ENCODE results near the gene CDKN2AIPNL.

CDKN2AIPNL gene

DNA sequence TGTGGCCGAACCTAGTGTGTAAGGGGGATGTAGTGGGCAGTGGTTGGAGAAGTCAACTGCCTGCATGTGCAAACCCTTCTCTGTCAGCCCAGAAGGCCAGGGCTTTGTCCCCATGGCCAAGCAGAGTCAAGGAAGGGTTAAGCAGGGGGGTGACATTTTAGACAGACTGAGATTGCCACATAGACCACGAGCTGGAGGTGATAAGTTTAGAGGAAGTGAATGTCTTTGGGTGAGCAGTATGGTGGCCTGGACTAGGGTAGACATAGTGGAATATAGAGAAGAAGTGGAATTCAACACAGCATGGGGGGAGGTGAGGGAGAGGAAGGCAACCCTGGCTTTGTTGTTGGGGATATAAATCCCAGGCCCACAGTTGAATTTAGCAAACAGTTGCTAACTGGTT lies 38.7 kb upstream of the CDKN2AIPNL start:
- Histone ChIP-seq H3K27me3 (ENCODE audit: control insufficient read depth, insufficient read depth, low read length) (no peaks in the 10 kb centered on the region), H3K9ac (ENCODE audit: low read length) (no peak overlapping the region), H3K4me3 (ENCODE audit: low read length) (no peak overlapping the region), H3K9me3 (ENCODE audit: control insufficient read depth, low read depth, low read length) (no peaks in the 10 kb centered on the region), H3K36me3 (ENCODE audit: control insufficient read depth, low read depth, low read length) (no peaks in the 10 kb centered on the region), H3K4me1 (ENCODE audit: control insufficient read depth, low read depth, low read length) (no peaks in the 10 kb centered on the region), H3K27ac (ENCODE audit: low read length) (no peak overlapping the region)

DNA sequence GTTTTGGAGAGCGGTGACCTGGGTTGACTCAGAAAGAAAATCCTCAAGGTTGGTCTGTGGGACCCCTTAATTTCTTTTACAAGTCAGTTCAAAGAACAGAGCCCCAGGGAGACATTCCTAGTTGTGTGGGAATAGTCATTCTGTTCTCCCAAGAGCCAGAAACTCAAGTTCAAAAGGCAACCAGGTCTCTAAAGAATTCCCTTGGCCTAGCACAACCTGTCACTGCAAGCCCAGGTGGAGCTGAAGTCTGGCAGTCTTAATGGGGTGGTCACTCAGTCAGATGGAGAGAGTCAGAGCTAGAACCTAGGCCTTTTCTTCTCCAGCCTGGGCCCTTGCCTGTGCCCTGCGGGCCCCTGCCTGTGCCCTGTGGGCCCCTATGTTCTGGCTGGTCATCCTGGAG lies 37.5 kb upstream of the CDKN2AIPNL start:
- H3K27me3 ChIP-seq (ENCODE audit: control insufficient read depth, insufficient read depth, low read length) = no peaks in the 10 kb centered on the region
- H3K9ac ChIP-seq (ENCODE audit: low read length) = no peak overlapping the region

DNA sequence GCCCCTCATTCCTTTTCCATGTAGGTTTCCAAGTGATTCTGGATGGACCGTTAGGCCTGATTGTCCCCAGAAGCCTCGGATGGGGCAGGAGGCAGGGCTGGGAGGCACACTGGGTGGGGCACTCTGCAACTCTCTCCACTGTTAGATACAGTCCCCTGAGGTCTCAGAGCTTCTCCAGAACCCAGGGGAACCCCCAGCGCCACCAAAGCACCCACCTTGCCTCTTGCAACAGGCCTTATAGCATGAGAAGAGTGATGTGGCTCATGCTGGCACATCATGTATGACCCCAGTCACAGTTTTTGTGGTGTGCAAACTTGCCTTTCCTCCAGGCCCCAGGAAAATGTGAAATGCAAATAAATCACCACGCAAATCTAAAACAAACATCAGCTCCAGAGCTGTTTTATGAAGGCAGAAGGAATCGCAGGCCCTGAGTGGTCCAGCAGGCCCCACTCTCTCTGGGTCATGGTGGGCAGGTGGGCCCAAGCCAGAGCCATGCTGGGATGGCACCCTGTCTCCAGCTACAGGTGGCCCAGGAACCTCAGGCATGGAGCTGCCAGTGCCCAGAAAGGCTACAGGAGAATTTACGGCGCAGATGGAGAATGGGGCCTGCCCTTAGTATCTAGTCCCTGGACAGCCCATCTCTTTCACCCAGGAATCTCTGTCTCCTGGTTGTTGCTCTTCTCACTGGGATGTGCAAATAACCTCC lies 36.3 kb upstream of the CDKN2AIPNL start:
- no peaks in the 10 kb centered on the region for H3K9me3 ChIP-seq (ENCODE audit: control insufficient read depth, low read depth, low read length)
- H3K9ac ChIP-seq (ENCODE audit: low read length) = no peak overlapping the region
- H3K36me3 ChIP-seq (ENCODE audit: control insufficient read depth, low read depth, low read length) = no peaks in the 10 kb centered on the region
- no peak overlapping the region for H3K4me3 ChIP-seq (ENCODE audit: low read length)
- no peak overlapping the region for H3K27ac ChIP-seq (ENCODE audit: low read length)
- H3K27me3 ChIP-seq (ENCODE audit: control insufficient read depth, insufficient read depth, low read length) = no peaks in the 10 kb centered on the region
- no peaks in the 10 kb centered on the region for H3K4me1 ChIP-seq (ENCODE audit: control insufficient read depth, low read depth, low read length)

More for the DNA sequence above, 37.5 kb upstream of the CDKN2AIPNL start:
- H3K9me3 ChIP-seq (ENCODE audit: control insufficient read depth, low read depth, low read length) = no peaks in the 10 kb centered on the region
- H3K27ac ChIP-seq (ENCODE audit: low read length) = no peak overlapping the region
- no peaks in the 10 kb centered on the region for H3K4me1 ChIP-seq (ENCODE audit: control insufficient read depth, low read depth, low read length)
- no peak overlapping the region for H3K4me3 ChIP-seq (ENCODE audit: low read length)
- H3K36me3 ChIP-seq (ENCODE audit: control insufficient read depth, low read depth, low read length) = no peaks in the 10 kb centered on the region

DNA sequence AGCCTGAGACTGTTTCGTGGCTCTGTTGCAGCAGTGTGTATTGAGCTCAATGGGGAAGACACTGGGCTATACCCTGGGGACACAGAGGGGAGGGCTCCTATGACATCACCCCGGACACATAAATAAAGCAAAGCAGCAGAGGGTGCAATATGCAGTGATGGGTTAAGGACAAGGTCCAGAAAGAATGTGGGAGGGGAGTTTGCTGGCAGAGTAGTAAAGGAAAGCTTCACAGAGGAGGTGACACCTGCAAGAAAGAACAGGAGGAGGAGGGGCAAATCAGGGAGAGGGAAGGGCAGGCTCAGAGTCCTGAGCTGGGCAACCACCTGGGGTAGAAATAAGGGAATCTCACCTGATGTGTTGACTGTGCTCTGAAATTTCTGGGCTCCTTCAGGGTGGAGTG lies 35.3 kb upstream of the CDKN2AIPNL start:
- Histone ChIP-seq H3K9me3 (ENCODE audit: control insufficient read depth, low read depth, low read length) (no peaks in the 10 kb centered on the region), H3K27me3 (ENCODE audit: control insufficient read depth, insufficient read depth, low read length) (no peaks in the 10 kb centered on the region), H3K9ac (ENCODE audit: low read length) (no peak overlapping the region), H3K36me3 (ENCODE audit: control insufficient read depth, low read depth, low read length) (no peaks in the 10 kb centered on the region), H3K4me1 (ENCODE audit: control insufficient read depth, low read depth, low read length) (no peaks in the 10 kb centered on the region), H3K4me3 (ENCODE audit: low read length) (no peak overlapping the region), H3K27ac (ENCODE audit: low read length) (no peak overlapping the region)

DNA sequence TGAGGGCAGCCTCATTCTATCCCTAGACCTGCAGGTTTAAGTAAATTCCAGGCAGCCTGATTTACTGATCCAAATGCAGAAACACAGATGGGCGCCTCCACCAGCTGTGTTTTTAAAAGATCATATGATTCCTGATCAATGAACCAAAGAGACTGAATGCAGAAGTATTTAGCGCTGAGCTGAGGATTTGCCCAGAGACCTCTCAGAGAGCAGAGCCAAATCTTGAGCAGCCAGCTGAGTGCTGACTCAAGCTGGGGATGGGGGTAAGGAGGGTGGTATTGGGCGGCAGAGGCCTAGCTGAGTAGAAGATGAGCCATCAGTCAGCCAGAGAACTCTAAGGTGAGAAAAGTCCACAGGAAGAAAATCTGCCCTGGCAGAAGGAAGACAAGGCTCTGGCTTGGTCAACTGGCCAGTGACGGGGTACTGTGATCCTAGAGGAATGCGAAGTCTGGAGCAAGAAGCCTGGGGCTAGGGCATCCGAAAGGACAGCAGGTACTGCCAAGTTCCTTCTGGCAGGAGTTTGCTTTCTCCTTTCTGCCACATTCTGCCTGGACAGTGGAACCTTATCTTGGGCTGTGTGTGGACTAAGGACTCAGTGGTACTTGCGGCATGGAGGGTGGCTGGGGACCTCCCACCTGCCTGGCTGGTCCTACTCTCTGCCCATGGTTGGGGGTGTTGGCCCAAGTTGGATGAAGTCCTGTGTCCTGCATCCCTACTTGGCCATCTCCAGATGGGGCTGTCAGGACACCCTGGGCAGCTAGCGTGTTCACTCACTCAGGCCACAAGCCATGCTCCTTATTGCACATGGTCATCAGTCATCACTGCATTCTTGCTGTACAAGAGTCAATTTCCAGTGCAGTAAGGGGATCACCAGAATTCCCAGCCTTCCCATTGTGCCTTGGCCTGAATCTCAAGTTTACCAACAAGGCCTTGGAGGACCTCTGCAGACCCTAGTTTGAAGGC lies 34.5 kb upstream of the CDKN2AIPNL start:
- H3K9ac ChIP-seq (ENCODE audit: low read length) = no peak overlapping the region
- H3K4me1 ChIP-seq (ENCODE audit: control insufficient read depth, low read depth, low read length) = no peaks in the 10 kb centered on the region
- no peak overlapping the region for H3K4me3 ChIP-seq (ENCODE audit: low read length)
- H3K36me3 ChIP-seq (ENCODE audit: control insufficient read depth, low read depth, low read length) = no peaks in the 10 kb centered on the region
- no peak overlapping the region for H3K27ac ChIP-seq (ENCODE audit: low read length)
- no peaks in the 10 kb centered on the region for H3K27me3 ChIP-seq (ENCODE audit: control insufficient read depth, insufficient read depth, low read length)
- no peaks in the 10 kb centered on the region for H3K9me3 ChIP-seq (ENCODE audit: control insufficient read depth, low read depth, low read length)

DNA sequence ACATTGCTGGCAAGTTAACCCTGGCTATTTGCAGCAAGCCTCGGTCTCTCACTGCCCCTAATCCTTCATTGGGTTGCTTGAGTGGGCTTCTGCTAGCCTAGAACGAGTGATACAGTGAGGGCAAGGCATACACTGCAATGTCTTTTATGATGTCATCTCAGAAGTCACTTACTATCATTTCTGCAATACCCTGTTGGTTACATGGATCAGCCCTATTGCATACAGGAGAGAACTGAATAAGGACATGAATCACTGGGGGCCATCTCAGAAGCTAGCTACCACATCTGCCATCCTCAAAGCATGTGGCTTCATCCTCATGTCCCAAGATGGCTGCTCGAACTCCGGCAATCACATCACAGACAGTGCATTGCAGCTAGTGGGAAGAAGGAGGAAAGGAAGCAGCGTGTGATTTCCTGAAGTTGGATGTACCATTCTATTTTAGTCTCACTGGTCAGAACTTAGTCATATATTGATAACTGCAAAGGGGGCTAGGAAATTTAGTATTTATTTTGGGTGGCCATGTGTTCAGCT lies 33.3 kb upstream of the CDKN2AIPNL start:
- Histone ChIP-seq H3K9ac (ENCODE audit: low read length) (no peak overlapping the region), H3K9me3 (ENCODE audit: control insufficient read depth, low read depth, low read length) (no peaks in the 10 kb centered on the region), H3K36me3 (ENCODE audit: control insufficient read depth, low read depth, low read length) (no peaks in the 10 kb centered on the region), H3K4me3 (ENCODE audit: low read length) (no peak overlapping the region), H3K27ac (ENCODE audit: low read length) (no peak overlapping the region), H3K4me1 (ENCODE audit: control insufficient read depth, low read depth, low read length) (no peaks in the 10 kb centered on the region), H3K27me3 (ENCODE audit: control insufficient read depth, insufficient read depth, low read length) (no peaks in the 10 kb centered on the region)

DNA sequence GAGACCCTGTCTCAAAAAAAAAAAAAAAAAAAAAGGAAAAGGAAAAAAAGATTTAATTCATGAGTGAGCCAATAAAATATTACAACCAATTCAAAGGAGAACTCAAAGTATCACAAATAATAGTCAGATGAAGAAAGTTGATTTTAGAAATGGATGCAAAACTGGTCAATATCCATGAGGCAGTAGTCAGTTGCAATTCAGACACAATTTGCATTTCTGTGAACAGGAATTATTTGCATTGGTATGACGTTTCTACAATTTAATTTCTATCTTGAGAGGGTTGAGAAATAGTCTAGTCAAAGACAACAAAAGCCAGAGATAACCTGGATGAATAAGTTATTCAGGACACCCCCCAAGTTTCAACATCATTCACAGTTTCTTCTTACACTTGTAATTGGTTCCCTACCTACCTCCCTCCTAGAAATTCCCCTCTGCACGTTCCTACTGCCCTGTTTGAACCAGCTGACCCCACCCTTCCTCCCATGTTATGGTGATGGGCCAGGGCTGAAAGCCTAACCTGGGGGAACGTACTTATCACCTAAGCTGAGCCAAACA lies 28.6 kb upstream of the CDKN2AIPNL start:
- Histone ChIP-seq H3K4me3 (ENCODE audit: low read length) (no peak overlapping the region), H3K9me3 (ENCODE audit: control insufficient read depth, low read depth, low read length) (no peaks in the 10 kb centered on the region), H3K27me3 (ENCODE audit: control insufficient read depth, insufficient read depth, low read length) (no peaks in the 10 kb centered on the region), H3K4me1 (ENCODE audit: control insufficient read depth, low read depth, low read length) (no peaks in the 10 kb centered on the region), H3K9ac (ENCODE audit: low read length) (no peak overlapping the region), H3K36me3 (ENCODE audit: control insufficient read depth, low read depth, low read length) (no peaks in the 10 kb centered on the region), H3K27ac (ENCODE audit: low read length) (no peak overlapping the region)

DNA sequence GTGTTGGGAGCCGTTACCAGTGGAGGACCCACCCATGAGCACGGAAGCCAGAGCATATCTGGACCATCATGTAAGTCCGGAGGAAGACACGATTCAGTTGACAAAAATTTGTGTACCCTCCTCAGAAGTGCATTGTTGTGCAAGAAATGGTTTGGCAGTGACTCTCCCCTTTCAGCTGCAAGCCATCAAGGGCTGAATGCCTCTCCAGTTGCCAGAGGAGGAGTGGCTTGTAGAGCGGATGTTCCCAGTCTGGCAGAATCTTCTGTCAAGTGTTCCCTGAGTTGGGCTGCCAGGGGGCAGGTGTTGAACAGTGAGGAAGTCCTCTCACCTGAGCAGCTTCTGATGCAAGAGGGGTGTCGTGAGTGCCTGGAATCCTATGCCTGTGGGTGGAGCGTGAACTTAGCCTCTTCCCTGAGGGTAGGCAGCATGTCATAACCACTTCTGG lies 27.6 kb upstream of the CDKN2AIPNL start:
- H3K36me3 ChIP-seq (ENCODE audit: control insufficient read depth, low read depth, low read length) = no peaks in the 10 kb centered on the region
- no peak overlapping the region for H3K27ac ChIP-seq (ENCODE audit: low read length)
- no peaks in the 10 kb centered on the region for H3K27me3 ChIP-seq (ENCODE audit: control insufficient read depth, insufficient read depth, low read length)
- no peak overlapping the region for H3K4me3 ChIP-seq (ENCODE audit: low read length)
- no peaks in the 10 kb centered on the region for H3K4me1 ChIP-seq (ENCODE audit: control insufficient read depth, low read depth, low read length)
- no peaks in the 10 kb centered on the region for H3K9me3 ChIP-seq (ENCODE audit: control insufficient read depth, low read depth, low read length)
- H3K9ac ChIP-seq (ENCODE audit: low read length) = no peak overlapping the region

DNA sequence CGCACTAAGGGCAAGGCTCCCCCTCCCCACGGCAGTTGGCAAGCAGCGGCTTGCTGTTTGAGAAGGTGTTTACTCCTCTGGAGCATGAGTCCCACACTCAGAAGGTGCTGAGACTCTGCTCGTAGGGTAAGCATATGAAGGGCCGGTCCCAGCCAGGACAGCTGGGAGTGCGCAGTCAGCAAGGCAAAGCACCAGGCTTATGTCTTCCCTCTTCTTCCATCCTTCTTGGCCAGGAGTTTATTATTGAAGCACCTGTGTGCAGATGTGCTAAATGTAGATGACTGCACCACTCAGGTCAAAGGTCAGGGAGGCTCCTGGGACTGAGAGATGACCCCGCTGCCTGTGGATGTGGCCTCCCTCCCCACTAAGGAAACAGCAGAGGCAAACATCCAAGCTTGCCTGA lies 27.0 kb upstream of the CDKN2AIPNL start:
- Histone ChIP-seq H3K27me3 (ENCODE audit: control insufficient read depth, insufficient read depth, low read length) (no peaks in the 10 kb centered on the region), H3K4me3 (ENCODE audit: low read length) (no peak overlapping the region), H3K9ac (ENCODE audit: low read length) (no peak overlapping the region), H3K4me1 (ENCODE audit: control insufficient read depth, low read depth, low read length) (no peaks in the 10 kb centered on the region), H3K36me3 (ENCODE audit: control insufficient read depth, low read depth, low read length) (peaks cover 1% of the 10 kb centered on the region), H3K27ac (ENCODE audit: low read length) (no peak overlapping the region), H3K9me3 (ENCODE audit: control insufficient read depth, low read depth, low read length) (no peaks in the 10 kb centered on the region)

DNA sequence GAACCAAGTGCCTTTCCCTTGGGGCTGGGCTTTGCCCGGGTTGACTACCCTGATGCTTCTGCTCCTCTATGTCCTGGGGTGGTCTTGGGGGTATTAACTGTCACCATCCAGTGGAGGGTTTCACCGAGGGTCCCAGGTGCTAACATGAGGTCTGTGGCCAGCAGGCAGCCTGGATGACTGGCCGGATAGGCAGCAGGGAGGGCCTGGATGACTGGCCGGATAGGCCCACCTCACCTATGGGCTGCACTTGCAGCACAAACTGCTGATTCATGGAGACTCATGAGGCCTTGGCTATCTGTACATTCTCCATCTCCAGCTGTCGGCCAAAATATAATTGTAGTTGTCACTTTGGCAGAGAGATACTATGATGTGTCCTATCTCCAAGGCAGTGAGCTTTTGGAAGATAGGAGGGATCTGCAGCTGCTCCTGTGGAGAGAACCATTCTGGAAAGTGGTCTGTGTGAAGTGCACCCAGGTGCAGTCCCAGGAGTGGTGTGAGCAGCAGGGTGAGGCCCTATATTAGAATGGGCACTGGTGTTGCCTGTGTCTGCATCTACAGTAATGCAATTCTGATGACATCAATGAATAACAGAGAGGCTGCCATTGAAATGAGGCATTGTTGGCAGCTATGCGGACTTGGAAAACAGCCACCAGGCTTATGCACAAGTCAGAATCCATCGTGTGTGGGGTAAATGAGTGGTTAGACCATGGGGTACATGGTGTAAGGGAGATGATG lies 26.3 kb upstream of the CDKN2AIPNL start:
- Histone ChIP-seq H3K36me3 (ENCODE audit: control insufficient read depth, low read depth, low read length) (peaks cover 7% of the 10 kb centered on the region), H3K9ac (ENCODE audit: low read length) (no peak overlapping the region), H3K27me3 (ENCODE audit: control insufficient read depth, insufficient read depth, low read length) (no peaks in the 10 kb centered on the region), H3K4me3 (ENCODE audit: low read length) (no peak overlapping the region), H3K27ac (ENCODE audit: low read length) (no peak overlapping the region), H3K4me1 (ENCODE audit: control insufficient read depth, low read depth, low read length) (no peaks in the 10 kb centered on the region), H3K9me3 (ENCODE audit: control insufficient read depth, low read depth, low read length) (no peaks in the 10 kb centered on the region)

DNA sequence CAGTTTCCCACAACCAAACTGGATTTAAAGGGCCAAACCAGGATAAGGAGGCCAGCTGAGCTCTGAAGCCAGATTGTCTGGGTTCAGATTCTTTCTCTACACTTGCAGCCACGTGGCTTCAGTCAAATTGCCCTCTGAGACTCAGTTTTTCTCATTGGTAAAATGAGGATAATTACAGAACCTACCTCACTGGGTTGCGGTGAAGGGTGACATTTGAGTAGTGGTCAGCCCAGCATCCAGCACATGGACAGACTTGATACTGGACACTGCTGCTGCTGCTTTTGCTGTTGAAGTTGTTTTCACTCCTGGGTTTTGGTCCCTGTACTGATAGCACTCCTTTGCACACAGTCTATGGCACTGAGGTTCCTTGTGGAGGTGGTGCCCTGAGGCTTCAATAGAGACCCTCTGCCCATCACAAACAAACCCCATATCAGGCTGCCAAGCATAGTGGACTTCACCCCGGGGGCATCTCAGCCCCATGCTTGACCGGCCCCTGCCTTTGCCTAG lies 25.7 kb upstream of the CDKN2AIPNL start:
- H3K4me1 ChIP-seq (ENCODE audit: control insufficient read depth, low read depth, low read length) = no peaks in the 10 kb centered on the region
- no peak overlapping the region for H3K4me3 ChIP-seq (ENCODE audit: low read length)
- H3K27ac ChIP-seq (ENCODE audit: low read length) = no peak overlapping the region
- H3K9me3 ChIP-seq (ENCODE audit: control insufficient read depth, low read depth, low read length) = no peaks in the 10 kb centered on the region
- H3K36me3 ChIP-seq (ENCODE audit: control insufficient read depth, low read depth, low read length) = peaks cover 7% of the 10 kb centered on the region
- H3K27me3 ChIP-seq (ENCODE audit: control insufficient read depth, insufficient read depth, low read length) = no peaks in the 10 kb centered on the region
- H3K9ac ChIP-seq (ENCODE audit: low read length) = no peak overlapping the region

Data from iPS-18a (cell line).